ENCODE measurements around the gene RANBP3L.
"Not testable (repeated sequence)": the region's sequence is repeated elsewhere in the genome, so short reads cannot be mapped to it uniquely, and the experiment has no call there.

Gene RANBP3L

DNA sequence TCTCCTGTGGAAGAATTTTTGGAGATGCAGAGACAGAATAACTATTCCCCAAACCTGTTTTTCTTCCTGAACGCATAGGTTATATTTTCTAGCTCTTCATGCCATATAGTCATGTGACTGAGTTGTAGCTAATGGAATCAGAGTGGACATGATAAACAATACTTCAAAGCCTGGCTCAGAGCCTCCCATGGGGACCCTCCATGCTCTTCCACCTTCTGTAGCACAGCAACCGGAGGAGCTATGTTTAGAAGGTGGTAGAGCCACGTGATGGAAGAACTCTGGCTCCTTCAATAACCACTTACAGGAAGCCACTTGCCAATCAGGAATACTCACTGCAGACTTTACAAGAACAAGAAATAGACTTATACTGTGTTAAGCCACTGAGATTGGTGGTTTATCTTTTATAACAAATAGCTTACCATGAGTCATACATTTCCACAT lies 99.2 kb downstream of the RANBP3L start:
- DNase-seq (ENCODE audit: extremely low read depth, insufficient read length): no peak
- Histone ChIP-seq H3K27me3 (replicated peaks; ENCODE audit: control insufficient read depth, insufficient read depth, low read length) (no peaks in the 10 kb centered on the region), H3K4me3 (replicated peaks; ENCODE audit: low read depth, low read length) (no peak overlapping the region), H3K36me3 (ENCODE audit: control insufficient read depth, insufficient read depth, low read length) (no peaks in the 10 kb centered on the region)
- TF ChIP-seq, protein P1, sequence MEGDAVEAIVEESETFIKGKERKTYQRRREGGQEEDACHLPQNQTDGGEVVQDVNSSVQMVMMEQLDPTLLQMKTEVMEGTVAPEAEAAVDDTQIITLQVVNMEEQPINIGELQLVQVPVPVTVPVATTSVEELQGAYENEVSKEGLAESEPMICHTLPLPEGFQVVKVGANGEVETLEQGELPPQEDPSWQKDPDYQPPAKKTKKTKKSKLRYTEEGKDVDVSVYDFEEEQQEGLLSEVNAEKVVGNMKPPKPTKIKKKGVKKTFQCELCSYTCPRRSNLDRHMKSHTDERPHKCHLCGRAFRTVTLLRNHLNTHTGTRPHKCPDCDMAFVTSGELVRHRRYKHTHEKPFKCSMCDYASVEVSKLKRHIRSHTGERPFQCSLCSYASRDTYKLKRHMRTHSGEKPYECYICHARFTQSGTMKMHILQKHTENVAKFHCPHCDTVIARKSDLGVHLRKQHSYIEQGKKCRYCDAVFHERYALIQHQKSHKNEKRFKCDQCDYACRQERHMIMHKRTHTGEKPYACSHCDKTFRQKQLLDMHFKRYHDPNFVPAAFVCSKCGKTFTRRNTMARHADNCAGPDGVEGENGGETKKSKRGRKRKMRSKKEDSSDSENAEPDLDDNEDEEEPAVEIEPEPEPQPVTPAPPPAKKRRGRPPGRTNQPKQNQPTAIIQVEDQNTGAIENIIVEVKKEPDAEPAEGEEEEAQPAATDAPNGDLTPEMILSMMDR (IDR thresholded peaks at IDR 0.05; ENCODE audit: insufficient read depth, low read length, poor library complexity, severe bottlenecking): no peak

- DNase-seq (ENCODE audit: extremely low read depth, insufficient read length): no peak
- TF ChIP-seq, protein P1 (IDR thresholded peaks at IDR 0.05; ENCODE audit: insufficient read depth, low read length, poor library complexity, severe bottlenecking): no peak
- Histone ChIP-seq H3K36me3 (ENCODE audit: control insufficient read depth, insufficient read depth, low read length) (no peaks in the 10 kb centered on the region), H3K4me3 (replicated peaks; ENCODE audit: low read depth, low read length) (no peak overlapping the region), H3K27me3 (replicated peaks; ENCODE audit: control insufficient read depth, insufficient read depth, low read length) (no peaks in the 10 kb centered on the region)
These were observed 101.2 kb downstream of the RANBP3L start for GRCh38 chr5:36200513-36200912.

- H3K27me3 ChIP-seq (replicated peaks; ENCODE audit: control insufficient read depth, insufficient read depth, low read length): no peaks in the 10 kb centered on the region
- no peak overlapping the region for H3K4me3 ChIP-seq (replicated peaks; ENCODE audit: low read depth, low read length)
- no peaks in the 10 kb centered on the region for H3K36me3 ChIP-seq (ENCODE audit: control insufficient read depth, insufficient read depth, low read length)
- TF ChIP-seq, protein P1 (IDR thresholded peaks at IDR 0.05; ENCODE audit: insufficient read depth, low read length, poor library complexity, severe bottlenecking): no peak
- no peak for DNase-seq (ENCODE audit: extremely low read depth, insufficient read length)
These were observed 102.1 kb downstream of the RANBP3L start for GRCh38 chr5:36199620-36200019.

- not testable (repeated sequence) for H3K27me3 ChIP-seq (replicated peaks; ENCODE audit: control insufficient read depth, insufficient read depth, low read length); H3K4me3 ChIP-seq (replicated peaks; ENCODE audit: low read depth, low read length); H3K36me3 ChIP-seq (ENCODE audit: control insufficient read depth, insufficient read depth, low read length); DNase-seq (ENCODE audit: extremely low read depth, insufficient read length)
These were observed 102.9 kb downstream of the RANBP3L start for GRCh38 chr5:36198783-36199182.
